ENCODE data around the gene FTSJ1.

Gene FTSJ1

DNA sequence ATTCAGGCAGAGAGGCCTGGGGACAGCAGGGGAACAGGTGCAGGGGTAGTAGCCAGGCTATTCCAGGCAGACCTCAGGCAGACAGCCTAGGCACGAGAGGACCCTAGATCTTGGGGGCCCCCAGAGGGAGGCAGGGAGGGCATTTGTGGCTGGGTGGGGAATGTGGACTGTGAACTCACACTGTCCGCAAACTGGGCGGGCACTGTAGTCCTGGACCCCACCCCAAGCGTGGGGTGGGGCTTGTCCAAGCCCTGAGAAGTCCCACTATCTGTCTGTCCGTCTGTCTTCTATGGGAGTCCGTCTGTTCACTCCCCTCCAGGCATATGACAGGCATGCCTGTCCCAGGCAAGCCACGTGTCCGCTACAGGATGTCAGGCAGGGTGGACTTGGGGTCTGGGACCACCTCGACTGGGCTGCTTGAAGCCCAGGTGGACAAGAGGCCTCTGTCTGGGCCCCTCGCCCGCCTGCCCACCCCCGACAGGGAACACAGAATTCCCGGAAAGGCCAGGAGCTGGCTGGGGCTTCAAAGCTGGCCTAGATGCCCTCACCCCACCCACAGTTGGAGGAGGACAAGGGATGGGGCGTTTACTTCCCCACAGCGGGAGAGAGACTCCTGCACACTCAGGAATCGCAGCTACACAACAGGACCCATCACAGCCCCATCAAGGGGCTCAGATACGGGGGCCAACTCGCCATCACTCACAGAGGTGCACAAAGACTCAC, 5.7 kb upstream of the FTSJ1 start, which contains the start of gene SLC38A5:
SLC38A5 (minus strand) TSS at position 151 of the 723 bp plus-strand sequence. CDS start 2,336 bp downstream, outside the sequence.
- DNase-seq (ENCODE audit: low read depth in 2 of 2): no peak

DNA sequence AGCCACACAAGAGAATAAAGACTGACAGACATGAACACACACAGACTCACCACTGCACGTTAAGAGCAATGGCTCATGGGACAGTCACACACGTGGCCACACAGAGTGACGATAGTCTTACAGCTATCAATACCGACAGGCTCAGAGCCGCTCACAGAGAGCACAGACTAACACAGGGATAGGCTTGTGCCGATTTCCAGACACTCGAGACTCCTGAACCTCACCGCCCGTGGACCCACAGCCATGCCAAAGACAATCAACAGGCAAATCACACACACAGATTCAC, 5.2 kb upstream of the FTSJ1 start:
- DNase-seq (ENCODE audit: low read depth in 2 of 2): no peak

DNA sequence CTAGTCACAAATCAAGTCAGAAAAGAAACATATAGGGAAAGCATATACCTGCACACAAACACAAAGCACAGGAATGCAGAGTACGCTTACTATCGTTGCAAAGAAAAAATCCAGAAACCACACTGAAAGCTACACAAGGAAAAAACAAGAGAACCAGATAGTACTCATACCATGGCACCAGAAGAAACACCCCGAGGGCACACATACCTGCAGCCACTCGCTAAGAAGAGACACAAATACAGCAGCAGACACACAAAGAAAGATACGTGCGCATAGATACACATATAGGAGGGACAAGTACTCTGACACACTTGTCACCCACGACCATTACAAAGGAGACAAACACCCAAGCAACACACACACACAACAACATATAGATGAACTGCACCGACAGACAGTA, 4.5 kb upstream of the FTSJ1 start:
- DNase-seq (ENCODE audit: low read depth in 2 of 2): no peak

DNA sequence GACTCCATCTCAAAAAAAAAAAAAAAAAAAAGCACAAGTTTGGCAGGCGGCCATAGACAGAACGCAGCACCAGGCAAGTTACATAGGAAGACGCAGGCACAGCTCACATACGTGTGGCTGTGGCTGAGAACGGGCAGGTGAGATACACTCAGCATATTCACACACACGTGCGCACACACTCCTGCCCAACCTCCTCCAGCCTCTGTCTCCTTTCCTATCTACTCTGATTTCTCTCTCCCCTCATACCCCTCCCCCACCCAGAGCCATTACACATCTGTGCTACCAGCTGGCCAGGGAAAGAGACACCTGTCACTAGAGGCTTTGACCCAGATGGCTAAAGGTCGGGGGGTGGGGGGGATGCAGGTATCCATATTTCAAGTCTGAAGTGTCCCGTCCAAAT, 3.8 kb upstream of the FTSJ1 start:
- no peak for DNase-seq (ENCODE audit: low read depth in 2 of 2)

DNA sequence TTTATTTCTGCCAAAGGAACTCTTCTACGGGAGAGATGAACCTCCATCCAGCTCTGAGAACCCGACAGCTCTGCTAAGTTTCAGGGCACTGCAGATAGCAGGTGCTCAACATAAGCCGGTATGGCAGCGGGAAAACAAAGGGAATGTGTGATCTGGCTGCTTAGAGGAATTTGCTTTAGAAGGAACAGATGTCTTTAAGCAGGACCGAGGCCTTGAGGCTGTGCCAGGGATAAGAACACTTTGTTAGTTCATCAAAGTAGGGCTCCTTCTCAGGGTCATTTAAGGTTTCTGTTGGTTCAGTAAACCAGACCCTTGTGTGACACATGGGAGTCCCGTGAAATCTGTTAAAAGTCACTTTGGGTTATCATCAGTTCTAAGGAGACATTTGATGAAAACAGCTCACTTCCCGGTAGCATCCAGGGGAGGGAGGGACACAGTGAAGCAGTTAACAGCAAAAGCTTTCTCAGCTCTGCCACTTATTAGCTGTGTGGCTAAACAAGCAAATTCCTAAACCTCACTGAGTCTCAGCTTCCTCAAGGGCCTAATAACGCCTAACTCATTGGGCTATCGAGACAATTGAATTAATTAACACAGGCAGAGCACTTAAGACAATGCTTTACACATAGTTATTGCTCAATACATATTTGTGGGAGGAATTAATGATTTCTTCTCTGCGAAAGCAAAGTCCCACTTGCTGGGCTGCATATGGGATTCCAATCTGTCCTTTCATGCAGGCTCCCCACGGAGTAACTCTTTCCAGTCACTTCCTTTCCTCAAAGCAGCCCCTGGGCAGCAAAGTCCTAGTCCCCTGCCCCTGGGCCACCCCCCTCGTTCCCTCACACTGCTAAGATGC, 2.9 kb upstream of the FTSJ1 start:
- DNase-seq (ENCODE audit: low read depth in 2 of 2): no peak

- DNase-seq (ENCODE audit: low read depth in 2 of 2): no peak
Measured at GRCh38 chrX:48473704-48473990, 2.4 kb upstream of the FTSJ1 start.

- no peak for DNase-seq (ENCODE audit: low read depth in 2 of 2)
Measured at GRCh38 chrX:48474127-48474526, 1.9 kb upstream of the FTSJ1 start.

DNA sequence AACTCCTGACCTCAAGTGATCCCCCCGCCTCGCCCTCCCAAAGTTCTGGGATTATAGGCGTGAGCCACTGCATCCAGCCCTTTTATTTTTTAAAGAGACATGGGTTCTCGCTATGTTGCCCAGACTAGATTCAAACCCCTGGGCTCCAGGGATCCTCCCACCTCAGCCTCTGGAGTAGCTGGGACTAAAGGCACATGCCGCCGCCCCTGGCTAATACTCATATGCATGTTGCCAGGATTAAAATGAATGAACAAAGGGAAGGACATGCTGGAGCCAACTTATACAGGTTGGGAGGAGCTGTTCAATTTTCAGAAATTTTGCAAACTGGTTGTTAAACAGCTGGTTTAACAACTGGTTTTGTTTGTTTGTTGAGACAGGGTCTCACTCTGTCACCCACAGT, 1.4 kb upstream of the FTSJ1 start:
- no peak for DNase-seq (ENCODE audit: low read depth in 2 of 2)

GRCh38 chrX:48475296-48475695, 703 bp upstream of the FTSJ1 start:
- no peak for DNase-seq (ENCODE audit: low read depth in 2 of 2)

GRCh38 chrX:48476919-48477318, 920 bp downstream of the FTSJ1 start:
- DNase-seq (ENCODE audit: low read depth in 2 of 2): no peak

GRCh38 chrX:48477960-48478755, 2.2 kb downstream of the FTSJ1 start:
- DNase-seq (ENCODE audit: low read depth in 2 of 2): no peak

DNA sequence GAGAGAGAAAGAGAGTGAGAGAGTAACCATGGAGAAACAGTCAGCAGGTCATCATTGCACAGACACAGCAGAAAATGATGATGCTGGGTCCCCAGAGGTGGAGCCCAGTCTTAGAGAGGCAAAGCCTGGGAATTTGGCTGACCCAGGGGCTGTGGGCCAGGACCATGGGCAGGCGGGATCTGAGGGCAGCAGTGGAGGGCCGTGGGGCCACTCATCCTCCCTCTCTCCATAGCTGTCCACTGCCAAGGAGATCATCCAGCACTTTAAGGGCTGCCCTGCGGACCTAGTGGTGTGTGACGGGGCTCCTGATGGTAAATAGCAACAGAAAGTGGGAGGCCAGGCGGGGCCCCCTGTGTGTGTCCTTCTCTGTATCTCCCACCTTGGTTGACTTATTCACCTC, 2.8 kb downstream of the FTSJ1 start:
- no peak for DNase-seq (ENCODE audit: low read depth in 2 of 2)

GRCh38 chrX:48480142-48480541, 4.1 kb downstream of the FTSJ1 start:
- DNase-seq (ENCODE audit: low read depth in 2 of 2): no peak

DNA sequence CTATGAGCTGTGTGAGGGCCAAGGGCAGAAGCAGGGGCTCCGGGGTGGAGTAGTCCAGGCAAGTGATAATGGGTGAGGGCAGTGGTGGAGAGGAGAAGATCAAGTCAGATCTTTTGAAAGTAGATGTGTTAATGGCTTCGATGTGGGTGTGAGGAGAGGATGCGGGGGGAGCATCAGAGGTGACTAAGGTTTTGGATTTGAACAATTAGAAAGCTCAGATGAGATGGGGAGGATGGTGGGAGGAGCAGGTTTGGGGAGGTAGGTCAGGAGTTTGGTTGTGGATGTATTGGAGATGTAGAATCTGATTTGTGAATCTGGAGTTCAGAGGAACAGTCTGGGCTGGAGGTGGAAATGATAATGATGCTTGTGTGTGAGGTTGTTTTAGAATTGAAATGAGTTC, 4.6 kb downstream of the FTSJ1 start:
- DNase-seq (ENCODE audit: low read depth in 2 of 2): no peak

DNA sequence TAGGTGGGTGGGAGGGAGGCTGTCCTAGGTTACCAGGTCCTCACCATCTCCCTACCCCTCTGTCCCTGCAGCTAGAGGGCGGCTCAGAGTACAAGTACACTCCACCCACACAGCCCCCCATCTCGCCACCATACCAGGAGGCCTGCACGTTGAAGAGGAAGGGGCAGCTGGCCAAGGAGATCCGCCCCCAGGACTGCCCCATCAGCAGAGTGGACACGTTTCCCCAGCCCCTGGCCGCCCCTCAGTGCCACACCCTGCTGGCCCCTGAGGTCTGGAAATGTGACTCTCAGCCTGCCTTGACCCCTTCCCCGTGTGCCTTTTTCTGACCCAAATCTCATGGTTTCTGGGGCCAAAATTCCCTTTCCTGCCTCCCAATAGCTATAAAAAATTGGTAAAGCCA, 6.5 kb downstream of the FTSJ1 start:
- no peak for DNase-seq (ENCODE audit: low read depth in 2 of 2)

GRCh38 chrX:48487362-48487798, 11.4 kb downstream of the FTSJ1 start:
- DNase-seq (ENCODE audit: low read depth in 2 of 2): no peak

DNA sequence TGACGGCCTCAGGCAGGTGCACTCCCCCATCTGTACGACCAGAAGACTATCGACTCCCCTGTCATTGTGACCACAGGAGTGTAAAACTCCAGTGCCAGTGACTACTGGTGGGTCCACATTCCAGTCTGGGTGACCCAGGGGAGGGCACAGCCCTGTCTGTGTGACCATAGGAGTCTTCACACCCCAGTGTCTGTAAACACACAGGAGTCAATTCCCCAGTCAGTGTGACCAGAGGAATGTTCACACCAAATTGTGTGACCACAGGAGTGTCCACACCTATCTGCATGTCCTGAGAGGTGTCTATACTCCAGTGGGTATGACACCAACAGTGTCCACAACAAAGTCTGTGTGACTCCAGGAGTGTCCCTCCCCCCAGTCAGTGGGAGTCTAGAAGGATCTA, 12.0 kb downstream of the FTSJ1 start:
- DNase-seq (ENCODE audit: low read depth in 2 of 2): no peak

DNA sequence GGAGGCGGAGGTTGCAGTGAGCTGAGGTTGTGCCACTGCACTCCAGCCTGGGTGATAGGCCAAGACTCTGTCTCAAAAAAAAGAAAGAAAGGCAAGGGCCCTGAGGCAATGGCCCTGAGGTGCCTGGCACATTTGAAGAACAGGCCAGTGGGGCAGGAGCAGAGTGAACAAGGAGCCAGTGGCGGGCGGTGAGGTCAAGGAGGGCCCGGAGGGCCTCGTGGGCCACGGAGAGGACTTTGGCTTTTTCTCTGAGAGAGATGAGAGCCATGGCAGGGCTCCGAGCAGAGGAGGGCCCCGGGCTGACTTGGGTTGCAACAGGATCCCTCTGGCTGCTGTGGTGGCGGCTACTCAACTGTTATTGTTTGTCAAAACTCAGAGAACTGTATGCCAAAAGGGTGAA, 13.3 kb downstream of the FTSJ1 start:
- DNase-seq (ENCODE audit: low read depth in 2 of 2): no peak

- DNase-seq (ENCODE audit: low read depth in 2 of 2): no peak
Measured at GRCh38 chrX:48489892-48490291, 13.9 kb downstream of the FTSJ1 start.

- DNase-seq (ENCODE audit: low read depth in 2 of 2): no peak
Measured at GRCh38 chrX:48490661-48491060, 14.7 kb downstream of the FTSJ1 start.

GRCh38 chrX:48491809-48492208, 15.8 kb downstream of the FTSJ1 start:
- no peak for DNase-seq (ENCODE audit: low read depth in 2 of 2)

- no peak for DNase-seq (ENCODE audit: low read depth in 2 of 2)
Measured at GRCh38 chrX:48492293-48492910, 16.4 kb downstream of the FTSJ1 start.
